Posterior cingulate gyrus (tissue), 11 donors: Measurements from ENCODE around the gene PRKAB1.
"Not testable (repeated sequence)": the region's sequence is repeated elsewhere in the genome, so short reads cannot be mapped to it uniquely, and the experiment has no call there.

ENCODE experiments used
- DNase-seq, 10 donors: peaks; one replicate each; pipeline versions ENCODE4 v3.0.0 to v3.0.0-alpha.2; 2020 to 2021; ENCODE audit warnings: mixed read lengths in 3 of 10
- intact Hi-C: fragments of 100-400 bp; cut with DNase I; formaldehyde crosslinking; loops from one replicate; pipeline ENCODE4 v1.15.1; 2023

The PRKAB1 gene

DNA sequence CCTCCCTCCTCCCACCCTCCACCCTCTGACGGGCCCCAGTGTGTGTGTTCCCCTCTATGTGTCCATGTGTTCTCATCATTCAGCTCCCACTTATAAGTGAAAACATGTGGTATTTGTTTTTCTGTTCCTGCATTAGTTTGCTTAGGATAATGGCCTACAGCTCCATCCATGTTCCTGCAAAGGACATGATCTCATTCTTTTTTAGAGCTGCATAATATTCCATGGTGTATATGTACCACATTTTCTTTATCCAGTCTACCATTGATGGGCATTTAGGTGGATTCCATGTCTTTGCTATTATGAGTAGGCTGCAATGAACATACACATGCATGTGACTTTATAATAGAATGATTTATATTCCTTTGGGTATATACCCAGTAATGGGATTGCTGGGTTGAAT is 38.5 kb downstream of the PRKAB1 start:
- intact Hi-C loops, DNase-seq: not testable (repeated sequence)

DNA sequence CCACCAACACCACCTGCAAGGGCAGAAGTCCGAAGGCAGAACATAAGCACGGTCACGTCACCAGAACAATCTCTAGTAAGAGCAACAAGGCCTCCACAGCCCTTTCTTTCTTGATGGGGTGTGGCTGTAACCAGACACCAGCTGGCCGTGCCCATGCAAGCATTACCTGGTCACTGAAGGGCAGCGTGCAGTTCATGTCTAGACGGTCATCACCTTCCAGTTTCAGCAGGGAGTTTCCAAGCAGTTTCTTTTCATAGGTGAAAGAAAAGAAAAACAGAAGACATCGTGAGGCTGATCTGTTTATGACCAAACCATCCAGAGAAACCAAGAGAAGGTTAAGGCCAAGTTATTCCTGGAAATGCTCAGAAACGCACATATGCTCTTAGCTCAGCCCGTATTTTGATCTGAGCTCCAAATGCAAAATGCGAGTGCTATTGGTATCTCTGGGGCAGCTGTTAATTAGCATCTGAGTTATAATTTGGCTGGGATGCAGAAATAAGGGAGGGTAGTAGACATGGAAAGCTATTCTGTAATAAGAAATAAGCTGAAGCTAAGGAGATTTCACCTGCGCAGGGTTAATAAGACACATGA is 42.5 kb downstream of the PRKAB1 start:
- no peak for DNase-seq
- intact Hi-C loops: no loop called here

DNA sequence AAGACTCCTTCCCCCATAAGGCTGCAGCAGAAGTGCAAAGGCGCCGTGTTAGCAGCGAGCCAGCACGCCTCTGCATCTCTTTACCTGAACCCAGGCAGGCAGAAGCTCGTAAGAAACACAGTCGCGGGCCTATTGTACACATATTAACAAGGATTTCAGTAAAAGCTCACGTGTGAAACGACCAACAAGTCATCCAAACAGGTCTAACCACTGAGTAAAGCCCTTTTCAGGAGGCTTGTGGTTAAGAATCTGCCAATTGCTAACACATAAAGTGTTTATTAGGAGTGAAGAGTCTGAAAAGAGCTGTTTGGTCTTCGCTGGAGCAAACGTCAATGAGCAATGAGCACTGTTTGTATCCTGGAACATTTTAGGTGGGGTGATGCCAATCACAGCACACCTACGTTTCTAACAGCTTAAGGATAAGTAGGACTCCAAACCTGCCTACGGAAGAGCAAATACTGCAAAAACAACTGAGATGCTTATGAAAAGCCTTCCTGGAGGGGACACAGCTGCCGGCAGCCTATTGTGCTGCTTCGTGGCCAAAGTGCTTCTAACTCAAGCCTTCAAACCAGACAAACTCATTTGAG is 43.1 kb downstream of the PRKAB1 start:
- DNase-seq: peak in 3 of 10 donors; percentile 39 to 89 (median 85)
- intact Hi-C loops: no loop called here

- no peak for DNase-seq
- intact Hi-C loops: no loop called here
Observed at GRCh38 chr12:119711693-119712092, 43.8 kb downstream of the PRKAB1 start.

GRCh38 chr12:119712721-119713120 is 44.8 kb downstream of the PRKAB1 start:
- intact Hi-C loops: no loop called here
- DNase-seq: no peak

DNA sequence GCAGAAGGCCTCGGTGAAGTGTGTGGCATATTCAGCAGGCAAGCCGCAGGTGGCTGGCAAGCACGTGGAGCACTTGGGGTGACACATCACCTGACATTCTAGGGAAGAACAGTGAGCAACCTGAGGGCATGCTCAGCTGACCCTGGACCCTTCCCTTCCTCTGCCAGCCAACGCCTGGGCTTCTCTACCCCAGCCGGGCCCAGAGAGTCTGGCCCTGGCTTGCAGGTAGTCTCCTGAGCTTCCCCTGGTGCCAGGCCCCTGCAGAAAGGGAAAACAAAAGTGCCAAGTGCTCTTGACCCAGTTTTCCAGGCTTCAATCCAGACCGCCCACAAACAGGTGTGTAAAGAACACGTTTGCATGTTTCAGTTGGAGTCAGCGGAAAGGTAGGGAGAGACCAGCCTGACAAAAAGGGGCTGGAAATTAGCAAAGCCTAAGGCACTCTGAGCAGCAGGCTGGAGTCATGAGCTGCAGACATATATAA is 45.7 kb downstream of the PRKAB1 start:
- DNase-seq: peak in 1 of 10 donors; percentile 23
- intact Hi-C loops: no loop called here

GRCh38 chr12:119714614-119715267 is 46.8 kb downstream of the PRKAB1 start:
- intact Hi-C loops: no loop called here
- DNase-seq: no peak

GRCh38 chr12:119715268-119715620 is 47.3 kb downstream of the PRKAB1 start:
- intact Hi-C loops: no loop called here
- DNase-seq: no peak

GRCh38 chr12:119718141-119718540 is 50.2 kb downstream of the PRKAB1 start:
- no peak for DNase-seq
- intact Hi-C loops: no loop called here

DNA sequence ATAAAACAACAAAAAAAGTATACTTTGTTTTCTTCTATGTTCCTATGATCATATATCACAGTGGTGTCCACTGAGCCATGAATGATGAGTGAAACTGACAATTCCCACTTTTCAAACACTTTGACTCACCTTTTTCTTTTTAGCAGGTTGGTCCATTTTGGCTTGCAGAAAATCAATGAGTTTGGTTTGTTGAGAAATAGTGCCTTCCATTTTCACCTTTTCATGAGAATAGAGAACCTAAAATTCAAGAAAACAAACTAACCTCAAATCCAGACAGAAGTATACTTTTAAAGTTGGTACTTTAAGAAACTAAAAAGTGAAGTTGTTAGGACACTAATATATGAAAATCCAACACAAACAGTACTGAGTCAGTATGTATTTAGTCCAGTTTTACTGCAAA is 52.4 kb downstream of the PRKAB1 start:
- intact Hi-C loops: no loop called here
- DNase-seq: no peak

- no peak for DNase-seq
- intact Hi-C loops: no loop called here
Observed at GRCh38 chr12:119721306-119721705, 53.4 kb downstream of the PRKAB1 start.

GRCh38 chr12:119725523-119725922 is 57.6 kb downstream of the PRKAB1 start:
- intact Hi-C loops: no loop called here
- DNase-seq: peak in 2 of 10 donors; percentile 45 to 83

- intact Hi-C loops: no loop called here
- no peak for DNase-seq
Observed at GRCh38 chr12:119727600-119728443, 59.9 kb downstream of the PRKAB1 start.

GRCh38 chr12:119728444-119728745 is 60.5 kb downstream of the PRKAB1 start:
- intact Hi-C loops: no loop called here
- DNase-seq: no peak

GRCh38 chr12:119729871-119730270 is 61.9 kb downstream of the PRKAB1 start:
- no peak for DNase-seq
- intact Hi-C loops: no loop called here

DNA sequence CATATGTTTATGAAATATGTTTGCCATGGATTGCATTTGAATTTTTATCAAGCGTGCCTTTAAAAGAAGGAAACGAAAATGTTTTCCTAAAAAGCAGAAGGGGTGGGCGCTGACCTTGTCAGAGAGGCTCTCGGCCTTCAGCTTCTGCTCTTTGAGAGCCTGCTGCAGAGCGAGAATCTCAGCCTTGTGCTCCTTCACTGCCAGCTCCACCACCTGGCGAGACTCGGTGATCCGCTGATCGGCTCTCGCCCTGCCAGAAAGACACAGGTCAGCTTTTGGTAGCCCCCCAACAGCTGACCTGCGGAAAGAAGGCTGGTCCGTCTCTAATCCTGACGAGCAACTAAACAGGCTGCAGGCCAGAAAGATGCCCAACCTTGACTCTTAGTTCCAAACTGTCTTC is 62.4 kb downstream of the PRKAB1 start:
- intact Hi-C loops: no loop called here
- DNase-seq: peak in 2 of 10 donors; percentile 32 to 84
